ENCODE measurements around the gene DCUN1D3.

Gene DCUN1D3

DNA sequence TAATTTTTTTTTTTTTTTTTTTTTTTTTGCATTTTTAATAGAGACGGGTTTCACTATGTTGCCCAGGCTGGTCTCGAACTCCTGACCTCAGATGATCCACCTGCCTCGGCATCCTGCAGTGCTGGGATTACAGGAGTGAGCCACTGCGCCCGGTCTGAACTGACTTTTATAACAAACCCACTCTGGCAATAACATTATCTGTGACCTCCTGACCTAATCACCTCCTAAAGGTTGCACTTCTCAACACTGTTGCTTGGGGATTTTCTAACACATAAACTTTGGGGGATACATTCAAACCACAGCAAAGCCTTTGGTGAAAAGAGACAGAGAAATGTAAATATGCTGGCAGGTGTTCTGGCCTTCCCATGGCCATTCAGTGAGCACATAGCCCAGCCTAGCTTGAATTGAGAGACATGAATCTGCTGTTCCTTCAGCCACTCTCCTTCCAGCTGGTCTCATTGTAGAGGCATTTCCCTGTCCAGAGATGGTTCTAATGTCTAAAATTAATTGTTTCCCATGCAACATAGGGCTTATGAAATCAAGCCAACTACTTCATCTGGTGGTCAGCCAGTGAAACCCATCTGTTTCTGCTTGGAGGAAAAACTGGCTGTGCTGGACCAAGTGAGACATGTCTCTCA, 28.7 kb upstream of the DCUN1D3 start:
- no peak overlapping the region for H3K27ac ChIP-seq

GRCh38 chr16:20925751-20926150, 25.6 kb upstream of the DCUN1D3 start:
- TF ChIP-seq CTCF (conservative IDR thresholded peaks at IDR 0.05) = no peak
- no peak overlapping the region for H3K27ac ChIP-seq

More for the DNA sequence above, 28.7 kb upstream of the DCUN1D3 start:
- TF ChIP-seq CTCF (conservative IDR thresholded peaks at IDR 0.05) = no peak

- no peak overlapping the region for H3K27ac ChIP-seq
- no peak for TF ChIP-seq CTCF (conservative IDR thresholded peaks at IDR 0.05)
Observed at GRCh38 chr16:20923876-20924275, 23.7 kb upstream of the DCUN1D3 start.

DNA sequence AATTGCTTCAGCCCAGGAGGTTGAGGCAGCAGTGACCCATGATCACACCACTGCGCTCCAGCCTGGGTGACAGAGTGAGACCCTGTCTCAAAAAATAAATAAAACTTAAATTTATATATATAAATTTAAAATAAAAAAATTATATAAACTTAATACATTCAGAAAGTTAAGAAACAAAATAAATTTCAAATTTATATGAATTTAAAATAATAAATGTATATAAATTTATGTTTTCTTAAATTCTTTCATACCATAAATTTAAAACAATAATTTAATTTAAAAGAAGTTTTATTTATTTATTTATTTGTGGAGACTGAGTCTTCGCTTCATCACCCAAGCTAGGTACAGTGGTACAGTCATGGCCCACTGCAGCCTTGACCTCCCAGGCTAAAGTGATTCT, 20.6 kb upstream of the DCUN1D3 start:
- no peak overlapping the region for H3K27ac ChIP-seq
- no peak for TF ChIP-seq CTCF (conservative IDR thresholded peaks at IDR 0.05)

DNA sequence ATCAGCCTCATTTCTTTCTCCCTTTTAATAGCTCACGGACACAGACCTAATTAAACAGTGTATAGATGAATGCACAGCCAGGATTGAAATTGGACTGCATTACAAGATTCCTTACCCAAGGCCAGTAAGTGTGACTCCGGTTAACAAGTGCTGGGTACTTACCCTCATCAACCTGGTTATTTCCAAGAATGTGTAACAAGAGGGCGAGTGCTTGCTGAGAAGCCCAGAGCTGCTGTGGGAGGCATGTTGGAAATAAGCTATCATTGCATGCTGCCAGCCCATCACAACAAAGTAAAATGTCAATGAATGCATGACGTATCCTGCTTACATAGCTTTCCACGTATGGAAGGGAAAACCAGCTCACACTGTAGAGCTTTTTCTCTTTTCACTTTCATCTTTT, 19.9 kb upstream of the DCUN1D3 start:
- H3K27ac ChIP-seq = no peak overlapping the region
- TF ChIP-seq CTCF (conservative IDR thresholded peaks at IDR 0.05) = no peak

DNA sequence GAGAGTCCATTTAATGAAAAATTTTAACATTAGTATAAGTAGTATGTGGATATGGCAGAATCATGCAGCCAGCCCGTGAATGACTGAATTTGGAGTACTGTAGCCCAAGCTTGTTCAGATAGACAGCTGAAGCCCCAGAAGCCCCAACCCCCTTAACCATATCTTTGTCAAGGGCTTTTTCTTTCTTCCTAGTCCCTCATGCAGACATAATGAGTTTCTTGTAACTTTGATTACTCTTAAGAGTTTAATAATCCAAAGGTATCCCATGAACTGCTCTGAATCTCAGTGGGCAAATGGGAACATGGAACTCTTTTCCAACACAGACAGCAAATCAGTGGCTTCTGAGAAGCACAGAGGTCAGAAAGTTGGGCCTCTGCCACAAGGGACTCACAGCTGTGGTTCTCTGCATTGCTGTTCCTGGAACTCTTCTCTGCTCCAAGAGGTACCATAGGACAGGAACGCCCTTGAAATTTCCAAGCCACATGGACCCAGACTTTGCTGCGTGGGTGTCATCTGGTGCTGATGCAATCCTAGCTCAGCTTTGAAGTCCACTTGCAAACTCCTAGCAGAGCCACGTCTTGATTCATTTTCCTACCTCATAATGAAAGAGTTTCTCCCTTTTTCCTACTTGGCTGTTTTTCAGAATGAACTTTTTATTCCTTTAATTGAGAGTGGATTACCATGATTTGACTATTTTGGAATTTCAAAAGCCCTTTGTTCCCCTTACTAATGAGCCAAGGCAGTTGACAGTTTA, 18.5 kb upstream of the DCUN1D3 start:
- no peak overlapping the region for H3K27ac ChIP-seq
- TF ChIP-seq CTCF (conservative IDR thresholded peaks at IDR 0.05) = no peak

DNA sequence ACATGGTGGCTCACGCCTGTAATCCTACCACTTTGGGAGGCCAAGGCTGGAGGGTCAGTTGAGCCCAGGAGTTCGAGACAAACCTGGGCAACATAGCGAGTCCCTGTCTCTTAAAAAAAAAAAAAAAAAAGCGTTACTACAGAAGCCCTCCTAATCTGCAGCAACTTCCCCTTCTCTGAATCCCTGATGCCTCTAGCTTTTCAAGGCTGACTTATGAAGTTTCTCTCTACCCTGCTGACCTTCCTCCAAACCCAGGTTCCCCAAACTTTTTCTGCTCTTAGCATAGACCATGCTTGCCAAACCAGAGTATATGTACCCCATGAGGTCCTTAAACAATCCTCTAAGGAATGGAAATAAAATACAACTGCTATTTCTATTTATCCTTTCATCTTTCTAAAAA, 16.8 kb upstream of the DCUN1D3 start:
- no peak for TF ChIP-seq CTCF (conservative IDR thresholded peaks at IDR 0.05)

More for the DNA sequence above, 16.8 kb upstream of the DCUN1D3 start:
- no peak overlapping the region for H3K27ac ChIP-seq

Data from VCaP (cell line).